Activated T-cell treated with anti-CD3 and anti-CD28 coated beads, Interleukin-2, amount 50 U/mL, for 48 hours (primary cell): Measurements from ENCODE around the gene CASS4.
A peak's percentile ranks its signal among the peaks of the same experiment; 100 is the strongest.
"Not testable (repeated sequence)": the region's sequence is repeated elsewhere in the genome, so short reads cannot be mapped to it uniquely, and the experiment has no call there.

ENCODE experiments used
- DNase-seq, 2 experiments: peaks; one replicate each; pipeline ENCODE4 v3.0.0-alpha.2; 2020

CASS4 gene

DNA sequence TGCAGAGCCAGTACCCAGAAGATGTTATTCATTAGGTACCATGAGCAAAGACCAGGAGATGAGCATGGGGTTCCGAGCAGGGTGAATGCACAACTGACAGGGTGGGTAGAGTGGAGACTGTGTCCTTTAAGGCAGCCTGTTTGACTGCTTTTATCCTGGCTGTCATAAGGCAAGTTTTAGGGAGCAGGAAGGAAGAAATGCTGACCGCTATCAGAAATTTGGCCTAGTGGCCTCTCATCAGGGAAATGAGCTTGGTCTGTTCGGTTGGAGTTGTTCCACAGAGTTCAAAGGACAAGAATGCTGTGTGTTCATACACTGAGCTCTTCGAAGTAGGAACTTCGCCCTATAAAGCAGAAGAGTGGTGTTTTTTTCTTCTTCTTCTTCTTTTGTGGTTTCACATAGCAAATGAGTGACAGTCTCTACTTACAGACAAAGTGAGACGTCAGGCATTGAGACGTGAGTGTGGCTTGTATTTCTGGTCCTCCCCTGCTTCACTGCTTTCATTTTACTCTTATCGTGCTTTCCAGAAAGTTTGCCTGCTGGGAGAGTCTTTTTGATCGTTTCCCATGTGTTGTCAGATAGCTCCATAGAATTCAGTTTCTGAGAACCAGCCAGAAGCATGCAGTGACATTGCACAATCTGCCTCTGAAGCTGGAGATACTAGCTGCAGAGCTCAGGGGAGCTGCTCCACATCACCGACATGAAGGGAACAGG, at the start of gene CASS4:
CASS4 (plus strand) TSS at position 502 of the 714 bp plus-strand sequence; CDS start at position 701, 199 bp downstream.
- DNase-seq = peak; percentile 47 to 56

GRCh38 chr20:56362833-56363413, 49.1 kb upstream of the CASS4 start:
- no peak for DNase-seq

GRCh38 chr20:56363491-56363890, 48.6 kb upstream of the CASS4 start:
- DNase-seq = no peak

DNA sequence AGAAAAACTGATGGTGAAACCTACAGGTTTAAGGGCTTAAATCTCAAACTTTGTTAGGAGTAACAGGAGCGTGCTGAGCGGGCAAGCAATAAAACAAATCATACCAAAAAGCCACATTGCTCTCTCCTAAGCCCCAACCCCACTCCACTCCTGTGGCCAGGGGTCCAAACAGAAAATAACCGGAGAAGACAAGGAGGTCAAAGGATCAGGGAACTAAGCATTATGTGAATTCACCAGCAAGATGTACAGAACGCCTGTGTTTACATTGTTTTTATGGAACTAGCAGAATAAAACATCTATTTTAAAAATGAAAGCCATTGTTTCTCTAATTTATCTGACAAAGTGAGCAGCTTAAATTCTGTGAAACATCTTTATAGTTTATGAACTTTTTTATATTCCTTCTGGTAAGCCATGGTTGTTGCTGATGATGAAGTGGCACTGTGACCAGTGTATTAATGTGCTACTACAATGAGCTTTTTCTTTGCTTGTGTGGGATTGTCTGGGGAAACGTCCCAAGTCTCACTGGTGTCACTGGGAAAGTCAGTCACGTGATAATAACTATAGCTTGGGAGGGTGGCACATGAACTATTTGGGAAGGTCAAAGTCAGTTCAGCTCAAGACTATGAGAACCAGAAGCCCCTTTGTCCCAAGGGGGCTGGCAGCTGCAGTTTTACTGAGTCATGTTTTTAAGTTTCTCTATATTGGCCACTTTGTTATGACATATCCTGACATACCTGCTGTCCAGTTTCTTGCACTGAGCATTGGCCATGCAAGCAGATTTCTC, 43.5 kb upstream of the CASS4 start:
- no peak for DNase-seq

GRCh38 chr20:56369179-56369578, 42.9 kb upstream of the CASS4 start:
- DNase-seq = no peak

DNA sequence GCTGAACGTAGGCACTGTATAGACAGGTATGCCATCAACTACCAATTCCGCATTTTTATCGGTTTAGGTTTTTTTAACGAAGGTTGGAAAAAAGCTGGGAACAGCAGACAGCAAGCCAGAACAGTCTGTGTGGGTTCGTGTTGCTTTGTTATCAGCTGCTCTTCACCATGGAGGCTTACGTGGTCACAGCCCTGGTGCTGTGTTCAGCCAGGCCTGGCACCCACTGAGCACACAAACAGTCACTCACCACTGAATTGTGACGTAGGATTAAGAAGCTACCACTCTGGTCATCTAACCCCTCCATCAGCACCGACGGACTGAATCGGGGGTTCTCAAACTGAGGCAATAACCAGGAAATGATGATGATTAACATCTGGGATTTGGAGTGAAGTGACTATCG, 40.1 kb upstream of the CASS4 start:
- no peak for DNase-seq

- DNase-seq = no peak
Measured at GRCh38 chr20:56372850-56373249, 39.2 kb upstream of the CASS4 start.

- DNase-seq = no peak
Measured at GRCh38 chr20:56373942-56374341, 38.1 kb upstream of the CASS4 start.

- DNase-seq = no peak
Measured at GRCh38 chr20:56376331-56376730, 35.7 kb upstream of the CASS4 start.

DNA sequence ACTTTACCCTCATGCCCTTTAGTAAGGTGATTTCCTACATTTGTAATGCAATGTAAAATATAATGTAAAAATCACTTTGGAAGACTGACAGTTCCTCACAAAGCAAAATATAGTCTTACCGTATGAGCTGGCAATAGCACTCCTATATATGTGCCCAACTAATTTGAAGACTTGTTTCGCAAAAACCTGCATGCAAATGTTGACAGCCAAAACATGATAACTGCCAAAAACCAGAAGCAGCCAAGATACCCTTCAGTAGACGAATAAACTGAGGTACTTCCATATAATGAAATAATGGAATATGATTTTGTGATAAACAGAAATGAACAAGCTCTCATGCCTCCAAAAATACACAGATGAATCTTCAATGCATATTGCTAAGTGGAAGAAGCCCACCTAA, 33.7 kb upstream of the CASS4 start:
- no peak for DNase-seq

DNA sequence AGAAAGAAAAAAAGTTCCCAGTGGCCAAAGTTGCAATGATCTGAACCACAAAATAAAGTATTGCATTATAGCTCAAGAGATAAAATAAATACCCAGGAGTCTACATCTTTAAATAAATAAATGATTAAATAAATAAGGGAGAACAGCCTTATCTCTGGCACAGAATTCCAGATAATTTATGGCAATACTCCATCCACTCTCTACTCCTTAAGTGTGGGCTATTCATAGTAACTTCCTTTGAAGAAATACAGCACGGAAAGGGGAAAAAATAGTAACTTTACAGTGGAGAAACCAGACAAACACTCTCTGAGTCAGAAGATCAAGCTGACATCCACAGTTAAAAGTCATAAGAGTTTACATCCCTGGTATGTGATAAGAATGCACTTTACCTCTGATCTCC, 31.7 kb upstream of the CASS4 start:
- no peak for DNase-seq

DNA sequence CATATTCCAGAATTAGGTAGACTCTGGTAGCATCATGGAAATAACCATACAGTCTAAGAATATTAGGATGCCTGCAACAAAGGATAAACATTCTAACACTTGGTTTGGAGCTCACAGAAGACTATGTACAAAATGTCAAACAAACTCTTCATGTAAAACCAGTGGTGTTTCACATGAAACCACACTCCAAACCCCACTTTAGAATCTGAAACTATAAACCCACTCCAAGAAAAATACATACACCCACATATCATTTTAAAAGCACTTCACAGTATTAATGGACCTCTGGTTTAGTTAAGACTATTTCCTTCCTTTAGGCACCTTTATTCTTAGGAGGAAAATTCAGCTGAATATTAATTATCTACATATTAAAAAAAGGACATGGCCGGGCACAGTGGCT, 30.6 kb upstream of the CASS4 start:
- no peak for DNase-seq

- no peak for DNase-seq
Measured at GRCh38 chr20:56382696-56383095, 29.4 kb upstream of the CASS4 start.

GRCh38 chr20:56383334-56383733, 28.7 kb upstream of the CASS4 start:
- no peak for DNase-seq

DNA sequence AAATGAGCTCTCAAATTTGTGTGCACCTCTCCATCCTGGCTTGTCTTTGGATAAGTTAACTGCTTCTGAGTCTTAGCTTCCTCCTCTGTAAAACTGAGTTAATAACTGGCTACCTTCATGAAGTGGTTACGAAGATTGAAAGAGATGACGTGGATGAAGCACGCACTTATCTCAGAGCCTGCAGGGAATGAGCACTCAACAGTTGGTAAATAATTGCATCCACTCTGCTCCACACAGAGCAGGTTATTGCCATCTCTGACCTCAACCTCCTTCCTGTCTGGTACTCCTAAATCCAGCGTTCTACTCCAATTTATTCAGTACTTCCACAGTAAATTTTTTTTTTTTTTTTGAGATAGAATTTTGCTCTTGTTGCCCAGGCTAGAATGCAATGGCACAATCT, 26.9 kb upstream of the CASS4 start:
- no peak for DNase-seq

GRCh38 chr20:56386219-56386618, 25.8 kb upstream of the CASS4 start:
- DNase-seq = no peak

DNA sequence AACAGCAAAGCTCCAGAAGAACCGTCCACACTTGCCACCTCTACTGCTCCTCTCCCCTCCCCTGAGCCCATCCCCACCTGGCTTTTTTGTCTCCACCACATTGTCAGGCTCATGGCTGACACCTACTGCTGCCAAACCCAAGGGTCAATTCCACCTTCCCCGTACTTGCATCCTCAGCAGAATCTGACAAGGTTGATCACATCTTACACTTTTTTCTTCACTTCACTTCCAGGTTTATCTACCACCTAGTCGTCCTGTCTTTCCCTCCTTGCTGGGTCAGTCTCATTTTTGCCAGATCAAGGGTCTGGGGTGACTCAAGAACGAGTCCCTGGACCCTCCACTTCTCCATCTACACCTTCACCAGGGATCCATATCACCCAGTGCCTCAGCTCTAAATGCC, 23.2 kb upstream of the CASS4 start:
- DNase-seq = no peak

DNA sequence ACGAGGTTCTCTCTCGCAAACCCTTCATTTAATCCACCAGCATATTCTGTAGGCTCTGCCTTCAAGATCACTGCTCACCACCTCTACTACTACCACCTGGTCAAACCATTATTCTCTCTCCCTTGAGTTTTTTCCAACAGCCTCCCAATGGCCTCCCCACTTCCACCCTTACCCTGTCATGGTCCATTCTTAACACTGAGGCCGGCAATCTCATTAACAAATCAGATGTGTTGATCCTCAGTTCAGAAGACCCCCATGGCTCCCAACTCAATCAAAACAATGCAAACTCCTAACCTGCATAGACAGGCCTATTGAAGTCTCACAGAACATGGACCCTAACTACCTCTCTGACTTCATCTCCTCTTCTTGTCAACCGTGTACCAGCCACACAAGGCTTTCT, 22.3 kb upstream of the CASS4 start:
- DNase-seq = no peak

DNA sequence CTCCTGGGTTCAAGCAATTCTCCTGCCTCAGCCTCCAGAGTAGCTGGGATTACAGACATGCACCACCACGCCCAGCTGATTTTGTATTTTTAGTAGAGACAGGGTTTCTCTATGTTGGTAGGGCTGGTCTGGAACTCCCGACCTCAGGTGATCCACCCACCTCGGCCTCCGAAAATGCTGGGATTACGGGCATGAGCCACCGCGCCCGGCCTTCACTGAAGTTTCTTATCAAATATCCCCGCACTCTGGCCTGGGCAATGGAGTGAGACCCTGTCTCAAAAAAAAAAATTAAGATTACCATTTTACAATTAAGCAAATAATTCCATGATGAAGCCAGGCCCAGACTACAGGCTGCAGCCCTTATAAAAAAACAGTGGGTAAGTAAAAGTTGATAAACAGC, 21.7 kb upstream of the CASS4 start:
- not testable (repeated sequence) for DNase-seq

DNA sequence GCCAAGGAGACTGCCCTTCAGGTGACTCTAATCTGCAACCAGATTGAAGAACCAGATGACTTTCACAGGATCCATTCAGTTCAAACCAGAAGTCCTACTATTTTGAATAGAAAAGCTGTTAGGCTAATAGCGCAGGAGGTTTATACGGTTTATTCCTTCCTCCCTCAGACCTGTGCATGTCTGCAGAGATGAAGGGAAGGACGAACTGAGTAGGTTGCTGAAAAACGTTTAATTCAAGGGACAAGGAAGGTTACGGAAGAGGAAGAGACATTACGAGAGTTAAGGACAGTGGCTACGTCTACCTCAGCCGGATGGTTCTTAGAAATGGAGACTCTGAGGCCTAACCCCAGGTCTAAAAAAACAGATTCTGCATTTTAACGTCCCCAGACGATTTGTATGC, 21.0 kb upstream of the CASS4 start:
- no peak for DNase-seq

GRCh38 chr20:56391596-56392131, 20.4 kb upstream of the CASS4 start:
- no peak for DNase-seq

DNA sequence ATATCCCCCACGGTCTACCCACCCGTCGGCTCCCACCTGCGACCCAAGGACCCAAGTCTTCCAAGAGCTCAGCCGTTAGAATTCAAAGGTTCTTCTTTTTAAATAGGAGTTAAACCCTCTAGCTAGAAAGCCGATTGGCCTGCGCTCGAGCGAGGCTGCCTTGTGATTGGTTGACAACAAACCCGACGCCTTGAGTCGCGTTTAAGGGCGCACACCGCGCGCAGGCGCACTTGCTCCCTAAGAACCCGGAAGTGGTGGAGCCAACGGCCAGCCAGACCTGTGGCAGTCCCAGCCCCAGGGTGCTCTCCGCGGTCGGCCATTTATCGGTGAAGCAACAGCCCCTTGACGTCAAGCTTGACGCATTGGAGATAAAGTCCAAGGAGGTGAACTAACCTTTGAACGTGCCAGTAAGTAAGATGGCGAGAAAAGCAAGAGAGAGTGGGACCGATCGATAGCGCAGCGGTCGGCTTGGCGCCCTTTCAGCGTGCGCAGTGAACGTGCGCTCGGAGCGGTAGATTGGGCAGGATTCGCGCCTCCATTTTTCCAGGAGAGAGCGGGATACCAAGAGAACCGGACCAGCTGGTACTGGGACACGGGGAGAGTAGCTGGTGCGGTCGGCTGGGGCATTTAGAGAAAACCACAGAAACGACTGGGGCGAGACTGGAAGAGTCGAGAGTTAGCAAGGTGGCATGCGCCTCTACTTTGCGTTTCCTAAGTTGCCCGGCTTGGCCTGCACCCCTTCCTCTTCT, 19.8 kb upstream of the CASS4 start, which contains the start of the genes AURKA and CSTF1:
AURKA (minus strand) TSS at position 84 of the 749 bp plus-strand sequence. CDS start 4,018 bp downstream, outside the sequence.
CSTF1 (plus strand) TSS at position 514 of the 749 bp plus-strand sequence. CDS start 2,908 bp downstream, outside the sequence.
- peak; percentile 100 for DNase-seq
